ENCODE data around the gene IKZF2. TPM values are rescaled to one million over a fixed set of nuclear protein-coding genes. Genes with fewer than 3 reads are reported as not detected.

IKZF2 gene
- total RNA-seq, 1 experiment from 2014 or later: 1.6 TPM

DNA sequence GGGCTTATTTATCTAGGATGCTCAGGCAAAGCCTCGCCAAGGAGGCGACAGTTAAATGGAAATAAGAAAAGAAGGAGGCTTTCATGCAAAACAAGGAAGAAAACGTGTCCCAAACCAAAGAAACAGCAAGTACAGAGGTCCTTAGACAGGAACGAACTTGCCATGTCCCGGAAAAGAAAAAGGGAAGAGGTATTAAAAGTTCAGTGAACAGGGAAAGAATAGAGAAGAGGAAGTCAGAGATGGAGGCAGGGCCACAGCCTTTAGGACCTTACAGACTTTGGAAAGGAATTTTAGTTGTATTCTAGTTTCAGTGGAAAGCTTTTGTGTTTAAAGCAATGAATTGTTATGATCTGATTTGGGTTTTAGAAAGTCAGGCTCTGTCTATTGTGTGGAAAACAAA lies 22.1 kb downstream of the IKZF2 start:
- H2AFZ ChIP-seq (ENCODE audit: low read depth, low read length, poor library complexity, severe bottlenecking): no peak overlapping the region
- no peaks in the 10 kb centered on the region for H3K4me1 ChIP-seq (ENCODE audit: control insufficient read depth in 1 of 2, insufficient read depth in 2 of 2, low read length in 2 of 2)
- intact Hi-C loops (cut with micrococcal nuclease): no loop called here
- no peaks in the 10 kb centered on the region for H4K20me1 ChIP-seq (ENCODE audit: insufficient read depth)
- H3K4me2 ChIP-seq (ENCODE audit: low read length): no peak overlapping the region
- no peak overlapping the region for H3K27ac ChIP-seq (ENCODE audit: low read depth, low read length)
- no peaks in the 10 kb centered on the region for H3K36me3 ChIP-seq (ENCODE audit: control insufficient read depth in 1 of 2, insufficient read depth in 2 of 2, low read length in 2 of 2)
- H3K4me3 ChIP-seq (replicated peaks in 1 of 2; ENCODE audit: low read depth in 1 of 2, low read length in 2 of 2): no peak overlapping the region
- ChIA-PET RAD21 (ENCODE audit: low non-redundant PET in 1 of 2, low total read pairs in 2 of 2, uncharacterized antibody in 2 of 2, unreplicated experiment in 2 of 2) (no interaction called here), CTCF (no interaction called here), POLR2A (no interaction called here)
- no TSS peak for BruUV-seq (replicated peaks)
- no peak overlapping the region for H3K9ac ChIP-seq (ENCODE audit: low read length)
- no peaks in the 10 kb centered on the region for H3K9me2 ChIP-seq (ENCODE audit: insufficient read depth)
- ATAC-seq (no peak), DNase-seq (ENCODE audit: low read depth, low spot score) (no peak)
- no peaks in the 10 kb centered on the region for H3K9me3 ChIP-seq (ENCODE audit: control insufficient read depth in 1 of 2, insufficient read depth in 1 of 2, low read depth in 1 of 2, low read length in 2 of 2)
- TF ChIP-seq SP1 (IDR thresholded peaks at IDR 0.05; ENCODE audit: low read depth): no peak
- TF ChIP-seq SIN3A (IDR thresholded peaks at IDR 0.05; ENCODE audit: low read depth): no peak
- TF ChIP-seq CEBPB (IDR thresholded peaks at IDR 0.05; ENCODE audit: low read depth): no peak
- TF ChIP-seq TCF7L2 (IDR thresholded peaks at IDR 0.05; ENCODE audit: borderline replicate concordance, extremely low read depth, insufficient read depth, insufficient read length): no peak
- TF ChIP-seq, protein P1, sequence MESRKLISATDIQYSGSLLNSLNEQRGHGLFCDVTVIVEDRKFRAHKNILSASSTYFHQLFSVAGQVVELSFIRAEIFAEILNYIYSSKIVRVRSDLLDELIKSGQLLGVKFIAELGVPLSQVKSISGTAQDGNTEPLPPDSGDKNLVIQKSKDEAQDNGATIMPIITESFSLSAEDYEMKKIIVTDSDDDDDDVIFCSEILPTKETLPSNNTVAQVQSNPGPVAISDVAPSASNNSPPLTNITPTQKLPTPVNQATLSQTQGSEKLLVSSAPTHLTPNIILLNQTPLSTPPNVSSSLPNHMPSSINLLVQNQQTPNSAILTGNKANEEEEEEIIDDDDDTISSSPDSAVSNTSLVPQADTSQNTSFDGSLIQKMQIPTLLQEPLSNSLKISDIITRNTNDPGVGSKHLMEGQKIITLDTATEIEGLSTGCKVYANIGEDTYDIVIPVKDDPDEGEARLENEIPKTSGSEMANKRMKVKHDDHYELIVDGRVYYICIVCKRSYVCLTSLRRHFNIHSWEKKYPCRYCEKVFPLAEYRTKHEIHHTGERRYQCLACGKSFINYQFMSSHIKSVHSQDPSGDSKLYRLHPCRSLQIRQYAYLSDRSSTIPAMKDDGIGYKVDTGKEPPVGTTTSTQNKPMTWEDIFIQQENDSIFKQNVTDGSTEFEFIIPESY (IDR thresholded peaks at IDR 0.05; ENCODE audit: extremely low read depth, insufficient replicate concordance, low read length): no peak
- TF ChIP-seq ZNF274 (IDR thresholded peaks at IDR 0.05; ENCODE audit: low read depth, low read length): no peak
- no peak for TF ChIP-seq EZH2 (IDR thresholded peaks at IDR 0.05)
- TF ChIP-seq FOSL1 (IDR thresholded peaks at IDR 0.05; ENCODE audit: low read depth): no peak
- H3K27me3 ChIP-seq (ENCODE audit: insufficient read depth, low read length): no peaks in the 10 kb centered on the region
- no peaks in the 10 kb centered on the region for H3K79me2 ChIP-seq (ENCODE audit: insufficient read depth, low read length)
